GM21423 (cell line): ENCODE results near the gene AMBRA1.
A peak's percentile ranks its signal among the peaks of the same experiment; 100 is the strongest.

Source experiments
- ATAC-seq: cut with Tn5 transposase; IDR thresholded peaks from one replicate; pipeline ENCODE4 v1.9.1; 2021; ENCODE audit warnings: mild to moderate bottlenecking, moderate library complexity; ENCODE audit not compliant: unreplicated experiment

The AMBRA1 gene

DNA sequence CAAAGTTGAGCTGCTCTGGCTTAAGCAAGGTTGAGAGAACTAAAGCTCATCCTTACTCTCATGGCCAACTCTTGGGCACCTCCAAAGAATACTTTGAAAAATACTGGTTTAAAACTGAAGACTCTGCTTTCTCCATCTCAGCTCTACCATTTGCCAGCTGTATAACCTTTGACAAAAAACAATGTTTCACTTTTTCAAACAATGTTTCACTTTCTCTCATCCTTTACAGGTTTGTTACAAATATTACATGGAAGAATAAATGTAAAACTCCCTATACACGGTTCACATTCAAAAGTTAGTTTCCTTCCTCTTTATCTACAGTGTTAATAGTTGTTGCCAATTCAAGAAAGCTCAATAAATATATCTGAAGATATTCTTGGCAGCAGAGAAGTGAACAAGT, 19.2 kb downstream of the AMBRA1 start:
- no peak for ATAC-seq

DNA sequence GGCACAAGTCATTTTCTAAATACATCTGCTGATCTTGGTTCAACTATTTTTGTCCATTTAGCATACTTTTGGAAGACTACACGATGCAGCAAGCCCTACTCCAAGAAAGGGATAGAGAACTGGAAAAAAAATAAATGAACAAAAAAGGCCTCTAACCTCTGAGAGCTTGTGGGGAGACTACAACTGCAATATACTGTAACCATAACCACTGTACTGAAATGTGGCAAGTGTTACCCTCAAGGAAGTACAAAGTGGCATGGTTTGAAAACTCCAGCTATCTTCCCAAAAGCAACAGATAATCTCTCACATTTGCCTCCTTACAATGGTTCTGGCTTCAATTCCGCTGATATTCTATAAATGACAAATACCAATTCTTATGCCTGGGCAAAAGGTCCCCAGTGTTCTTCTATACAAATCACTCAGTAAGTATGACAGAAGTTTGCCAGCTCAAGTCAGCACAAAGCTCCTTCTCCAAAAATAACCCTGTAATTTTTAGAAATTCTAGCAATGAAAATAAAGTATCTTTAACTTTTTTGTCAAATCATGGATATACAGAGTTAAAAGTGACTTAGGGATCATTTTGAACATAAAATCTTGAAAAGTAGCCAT, 22.9 kb downstream of the AMBRA1 start:
- ATAC-seq, result no peak

DNA sequence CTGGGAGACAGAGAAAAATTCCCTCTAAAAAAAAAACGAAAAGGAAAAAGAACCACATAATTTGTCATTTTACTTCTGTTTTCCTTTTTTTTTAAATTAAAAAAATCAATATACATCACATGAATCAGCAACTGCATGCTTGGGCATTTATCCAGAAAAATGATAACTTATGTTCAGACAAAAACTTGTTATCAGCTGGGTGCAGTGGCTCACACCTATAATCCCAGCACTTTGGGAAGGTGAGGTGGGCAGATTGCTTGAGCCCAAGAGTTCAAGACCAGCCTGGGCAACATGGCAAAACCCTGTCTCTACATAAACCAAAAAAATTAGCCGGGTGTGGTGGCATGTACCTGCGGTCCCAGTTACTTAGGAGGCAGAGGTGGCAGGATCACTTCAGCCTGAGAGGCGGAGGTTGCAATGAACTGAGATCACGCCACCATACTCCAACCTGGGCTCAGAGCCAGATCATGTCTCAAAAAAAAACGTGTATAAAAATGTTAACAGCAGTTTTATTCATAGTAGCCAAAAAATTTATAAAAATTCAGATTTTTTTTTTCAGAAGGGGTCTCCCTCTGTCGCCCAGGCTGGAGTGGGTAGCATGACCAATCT, 28.5 kb downstream of the AMBRA1 start:
- ATAC-seq, result no peak

DNA sequence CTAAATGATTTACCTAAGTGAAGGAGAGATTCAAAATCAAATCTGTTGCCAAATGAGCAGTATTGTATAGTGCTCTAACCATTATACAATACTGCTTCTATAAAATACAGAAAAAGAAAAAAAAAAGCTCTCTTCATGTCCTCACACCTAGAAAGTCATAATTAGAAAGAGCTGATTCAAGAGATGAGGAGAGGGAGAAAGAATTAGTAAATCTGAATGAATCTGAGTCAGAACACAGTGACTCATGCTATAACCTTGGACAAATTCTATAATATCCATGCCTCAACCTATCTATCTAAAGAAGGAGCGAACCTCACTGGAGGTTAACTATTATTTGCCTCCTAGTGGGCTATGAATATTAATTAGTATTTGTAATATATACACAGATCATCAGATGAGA, 29.4 kb downstream of the AMBRA1 start:
- ATAC-seq, result no peak

DNA sequence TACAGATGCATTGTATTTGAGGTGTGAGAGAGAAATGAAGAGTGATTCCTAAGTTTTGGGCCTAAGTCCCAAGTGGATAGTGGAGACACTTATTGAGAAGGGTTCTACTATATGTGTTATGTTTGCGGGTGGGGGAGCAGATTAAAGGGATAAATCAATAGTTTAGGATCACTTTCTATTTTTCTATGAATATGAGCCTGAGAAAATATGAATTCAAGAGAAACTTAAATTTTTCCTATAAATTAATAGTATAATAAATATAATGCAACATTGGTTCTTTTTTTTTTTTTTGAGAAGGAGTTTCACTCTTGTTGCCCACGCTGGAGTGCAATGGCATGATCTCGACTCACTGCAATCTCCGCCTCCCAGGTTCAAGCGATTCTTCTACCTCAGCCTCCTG, 31.3 kb downstream of the AMBRA1 start:
- ATAC-seq, result no peak

DNA sequence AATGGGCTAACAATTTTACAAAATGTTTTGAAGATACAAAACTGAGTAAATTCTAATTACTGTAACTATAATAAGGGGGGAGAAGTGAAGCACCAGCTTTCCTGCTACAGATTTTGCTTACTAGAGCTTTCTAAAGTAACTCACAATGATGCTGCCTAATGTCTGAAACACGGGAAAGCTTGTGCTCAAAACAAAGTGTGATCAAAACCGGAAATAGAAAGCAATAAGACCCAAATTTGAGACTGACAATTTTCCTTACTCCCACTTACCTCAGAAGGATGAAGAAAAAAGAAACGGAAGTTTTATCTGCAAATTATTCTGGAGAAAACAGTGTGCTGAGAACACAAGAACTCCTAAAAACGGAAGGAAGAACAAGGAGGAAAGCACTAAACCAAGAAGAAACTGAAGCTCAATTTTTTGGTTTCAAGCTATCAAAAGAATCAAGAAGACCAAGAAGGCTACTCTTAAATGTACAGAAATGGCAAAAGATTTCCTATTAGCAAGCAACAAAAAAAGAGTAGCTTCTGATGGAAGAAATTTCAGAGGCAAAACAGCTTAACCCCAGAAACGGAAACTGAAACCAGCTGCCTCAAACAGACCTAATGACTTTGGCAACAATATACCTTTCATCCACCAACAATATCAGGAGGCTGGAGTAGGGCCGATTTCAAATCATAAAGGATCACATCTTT, 33.4 kb downstream of the AMBRA1 start:
- ATAC-seq, result no peak

DNA sequence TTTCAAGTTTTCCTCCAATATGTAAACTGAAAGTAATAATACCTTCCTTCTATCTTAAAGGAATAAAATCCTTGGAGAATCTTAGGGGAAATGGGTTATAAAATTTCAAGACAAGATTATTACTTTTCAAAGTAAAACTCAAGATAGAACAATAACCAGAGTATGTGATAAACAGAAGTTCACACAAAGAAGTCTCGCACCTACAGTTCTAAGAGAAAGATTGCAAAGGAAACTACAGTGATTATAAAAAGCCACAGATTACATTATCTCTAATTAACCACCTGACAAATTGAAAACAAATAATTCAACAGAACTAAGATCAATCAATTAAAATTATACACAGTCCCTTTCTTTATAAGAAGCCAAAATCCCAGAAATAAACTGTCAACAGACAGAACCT, 34.0 kb downstream of the AMBRA1 start:
- ATAC-seq, result no peak

DNA sequence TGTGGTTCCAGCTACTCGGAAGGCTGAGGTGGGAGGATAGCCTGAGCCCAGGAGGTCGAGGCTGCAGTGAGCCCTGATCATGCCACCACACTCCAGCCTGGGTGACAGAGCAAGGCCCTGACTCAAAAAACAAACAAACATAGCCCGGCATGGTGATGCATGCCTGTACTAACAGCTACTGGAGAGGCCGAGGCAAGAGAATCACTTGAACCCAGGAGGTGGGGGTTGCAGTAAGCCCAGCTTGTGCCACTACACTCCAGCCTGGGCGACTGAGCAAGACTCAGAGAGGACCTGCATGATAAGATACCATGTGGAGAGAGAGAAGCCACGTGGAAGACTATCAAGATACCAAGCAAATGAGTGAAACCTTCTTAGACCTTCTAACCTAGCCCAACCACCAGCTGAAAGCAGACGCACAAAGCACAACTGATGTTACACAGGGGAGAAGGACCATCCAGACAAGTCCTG, 36.1 kb downstream of the AMBRA1 start:
- ATAC-seq, result no peak

DNA sequence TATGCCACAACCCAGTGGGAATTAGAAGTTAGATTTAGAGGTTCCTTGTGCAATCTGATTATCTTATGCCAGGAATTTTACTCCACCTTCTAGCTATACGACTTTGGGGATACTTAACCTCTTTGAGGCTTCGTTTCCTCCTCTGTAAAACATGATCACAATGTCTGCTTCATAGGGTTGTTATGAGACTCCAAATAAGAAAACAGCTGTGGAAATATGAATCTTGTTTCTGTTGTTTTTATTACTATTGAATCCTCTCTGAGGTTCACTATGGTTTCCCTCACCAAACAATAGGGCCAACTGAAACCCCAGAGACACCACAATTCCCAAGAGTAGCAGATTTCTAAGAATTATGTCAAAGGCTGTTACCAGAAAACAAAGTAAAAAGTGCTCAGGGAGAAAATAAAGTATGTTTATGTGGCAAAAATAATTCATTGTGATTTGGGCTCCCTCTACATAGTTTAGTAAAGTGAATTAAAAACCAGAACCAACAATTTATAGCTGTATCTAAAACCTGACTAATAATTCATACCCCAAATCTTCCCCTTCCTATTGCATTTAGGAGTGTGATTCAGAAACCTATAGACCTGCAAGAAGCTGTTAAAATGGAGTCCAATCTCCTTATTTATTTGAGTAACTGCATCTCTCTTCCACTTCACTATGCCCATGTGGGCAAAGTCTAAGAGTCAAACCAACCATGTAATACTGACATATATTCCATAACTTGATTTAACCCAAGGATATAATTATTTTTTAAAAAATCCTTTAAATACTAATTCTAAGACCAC, 38.4 kb downstream of the AMBRA1 start:
- peak; percentile 48 for ATAC-seq

DNA sequence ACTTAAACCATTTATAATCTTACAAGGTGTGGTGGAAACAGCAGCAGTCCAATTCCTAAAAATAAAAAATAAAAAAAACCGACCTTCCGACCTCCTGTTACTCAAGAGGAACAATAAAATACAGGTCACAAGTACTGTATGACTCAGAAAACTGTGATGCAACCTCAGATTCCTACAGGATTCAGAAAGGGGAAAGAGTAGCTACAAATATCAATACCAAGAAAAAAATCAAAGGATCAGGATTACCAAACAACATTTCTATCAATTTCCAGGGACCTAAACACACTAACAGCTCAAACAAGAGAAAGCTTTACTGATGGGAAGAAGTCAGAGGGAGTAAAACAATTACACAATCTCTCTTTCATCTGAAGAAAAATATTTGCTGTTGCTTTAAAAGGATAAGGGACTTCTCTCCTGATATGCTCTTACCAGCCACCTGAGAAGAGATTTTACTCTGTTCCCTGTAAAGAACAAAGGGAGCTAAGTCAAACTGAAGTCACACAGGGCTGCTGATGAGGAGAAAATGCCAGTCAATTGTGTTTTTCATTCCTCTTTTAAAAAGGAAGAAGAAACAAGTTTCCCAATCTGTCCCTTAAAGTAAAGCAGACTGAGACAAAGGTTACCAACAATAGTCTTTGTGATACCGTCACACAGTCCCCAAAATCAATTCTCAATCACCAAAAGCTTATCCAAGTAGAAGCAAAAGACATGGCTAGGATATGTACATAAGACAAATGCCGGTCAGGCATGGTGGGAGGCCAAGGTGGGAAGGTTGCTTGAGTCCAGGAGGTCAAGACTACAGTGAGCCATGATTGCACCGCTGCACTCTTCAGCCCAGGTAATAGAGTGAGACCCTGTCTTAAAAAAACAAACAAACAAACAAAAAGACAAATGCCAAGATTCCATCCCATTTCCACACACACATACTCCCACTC, 39.3 kb downstream of the AMBRA1 start:
- ATAC-seq, result no peak

DNA sequence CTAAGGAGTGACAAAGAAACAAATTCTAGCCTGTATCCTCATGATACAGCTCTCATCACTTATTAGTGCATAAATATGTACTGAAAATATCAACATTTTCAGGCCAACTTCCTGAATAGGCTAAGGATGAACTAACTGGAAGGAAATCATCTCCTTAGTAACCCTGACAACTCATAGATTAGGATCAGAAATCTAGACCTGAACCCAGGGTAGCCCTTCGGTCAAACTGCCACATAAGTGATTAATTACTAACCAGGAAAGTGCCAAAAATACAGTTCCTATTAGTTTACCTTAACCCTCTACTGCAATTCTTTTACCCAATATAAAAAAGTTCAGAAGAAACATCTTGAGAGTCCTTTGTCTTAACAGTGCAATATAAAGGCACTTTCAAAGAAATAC, 40.0 kb downstream of the AMBRA1 start:
- ATAC-seq, result no peak

DNA sequence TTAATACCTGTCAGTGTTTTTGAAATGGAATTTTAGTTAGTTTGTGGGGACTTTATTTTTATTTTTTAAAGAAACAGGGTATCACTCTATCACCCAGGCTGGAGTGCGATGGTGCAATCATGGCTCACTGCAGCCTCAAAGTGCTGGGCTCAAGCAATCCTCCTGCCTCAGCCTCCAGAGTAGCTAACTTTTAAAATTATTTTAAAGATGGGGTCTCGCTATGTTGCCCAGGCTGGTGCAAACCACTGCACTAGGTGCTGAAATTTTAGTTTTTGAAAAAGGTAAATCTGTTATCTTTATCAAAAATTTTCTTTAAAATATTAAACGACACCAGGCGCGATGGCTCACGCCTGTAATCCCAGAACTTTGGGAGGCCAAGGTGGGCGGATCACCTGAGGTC, 42.6 kb downstream of the AMBRA1 start:
- no peak for ATAC-seq

DNA sequence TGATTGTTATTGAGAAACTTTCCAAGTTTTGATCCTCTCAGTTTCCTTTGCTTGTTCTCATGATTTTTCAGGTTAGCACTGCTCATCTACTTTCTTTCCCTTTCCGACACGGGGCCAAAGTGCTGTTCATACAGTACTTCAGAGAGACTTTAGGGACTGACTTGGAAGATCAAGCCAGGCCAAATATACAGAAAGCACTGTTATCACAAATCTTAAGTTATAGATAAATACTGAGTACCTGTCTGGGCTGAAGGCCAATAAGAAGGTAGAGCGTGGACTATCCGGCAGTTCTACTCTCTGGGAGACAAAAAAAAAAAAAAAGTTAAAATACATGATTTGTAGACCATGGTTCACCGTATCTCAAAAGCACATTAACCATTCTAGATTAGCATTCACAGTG, 46.2 kb downstream of the AMBRA1 start:
- no peak for ATAC-seq

DNA sequence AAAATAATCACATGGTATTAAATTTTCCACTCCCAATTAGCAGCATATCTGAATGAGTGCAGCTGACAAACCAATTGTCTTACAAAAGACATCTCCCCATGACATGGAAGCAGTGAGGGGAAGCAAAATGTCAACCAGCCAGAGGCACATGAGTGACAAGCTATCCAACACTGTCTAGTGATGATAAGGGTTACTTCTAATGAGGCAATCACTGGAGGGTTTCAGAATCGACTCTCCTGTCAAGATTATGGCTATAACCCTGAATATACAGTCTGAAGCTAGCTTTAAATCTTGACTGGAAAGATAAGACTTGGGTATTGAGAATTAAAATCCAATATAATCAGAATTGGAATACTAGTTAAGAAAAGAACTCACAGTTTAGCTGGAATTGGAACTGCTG, 50.3 kb downstream of the AMBRA1 start:
- no peak for ATAC-seq

DNA sequence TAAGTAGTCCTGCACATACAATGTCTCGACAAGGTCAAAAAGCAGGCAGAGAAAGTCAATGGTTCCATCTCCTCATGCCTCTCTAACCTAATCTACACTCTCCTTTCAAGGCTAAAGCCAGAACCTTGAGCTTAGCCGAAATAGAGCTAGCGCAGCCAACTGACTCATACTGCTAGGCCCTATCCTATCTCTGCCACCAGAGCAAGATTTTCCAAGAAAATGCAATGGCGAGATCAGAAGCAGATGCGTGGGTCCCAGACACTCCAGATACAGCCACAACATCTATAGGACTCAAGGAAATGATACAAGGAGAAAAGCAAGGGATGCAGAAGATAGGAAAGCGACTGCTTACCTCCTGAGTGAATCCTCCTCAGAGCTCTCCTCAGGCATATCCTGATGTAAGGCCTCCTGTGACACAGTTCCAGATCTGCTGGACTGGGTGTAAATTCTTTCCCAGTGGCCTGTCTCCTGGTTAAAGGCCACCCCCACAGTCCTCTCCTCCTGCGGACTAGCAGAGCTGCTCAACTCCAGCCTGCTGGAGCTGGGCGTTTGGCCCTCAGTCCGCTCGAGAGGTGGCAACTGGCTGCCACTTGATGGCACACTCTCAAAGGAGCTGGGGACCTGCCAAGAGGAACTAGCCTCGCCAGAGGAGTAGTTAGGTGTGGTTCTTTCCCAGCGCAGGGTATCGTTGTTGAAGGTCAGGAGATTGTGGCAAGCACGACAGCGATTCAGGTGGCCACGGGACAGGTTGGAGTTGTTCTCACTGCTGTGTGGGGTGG, 52.0 kb downstream of the AMBRA1 start:
- ATAC-seq, result no peak

DNA sequence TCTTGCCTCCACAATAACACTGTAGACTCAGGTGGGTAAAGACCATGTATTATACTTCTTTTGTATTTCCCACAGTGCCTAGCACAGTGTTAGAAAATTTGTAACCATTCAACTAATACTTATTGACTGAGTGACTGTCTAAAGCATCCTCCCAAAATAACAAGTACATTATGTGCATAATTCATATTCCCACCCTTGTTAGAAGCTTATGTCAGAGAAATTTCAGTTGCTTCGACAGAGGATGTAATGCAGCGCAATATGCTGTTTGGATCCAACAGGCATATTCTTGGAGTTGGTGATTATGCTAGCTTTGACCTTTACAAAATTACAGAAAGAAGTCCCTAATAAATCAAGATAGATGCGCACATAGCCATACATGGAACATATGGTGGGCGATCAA, 53.0 kb downstream of the AMBRA1 start:
- no peak for ATAC-seq

DNA sequence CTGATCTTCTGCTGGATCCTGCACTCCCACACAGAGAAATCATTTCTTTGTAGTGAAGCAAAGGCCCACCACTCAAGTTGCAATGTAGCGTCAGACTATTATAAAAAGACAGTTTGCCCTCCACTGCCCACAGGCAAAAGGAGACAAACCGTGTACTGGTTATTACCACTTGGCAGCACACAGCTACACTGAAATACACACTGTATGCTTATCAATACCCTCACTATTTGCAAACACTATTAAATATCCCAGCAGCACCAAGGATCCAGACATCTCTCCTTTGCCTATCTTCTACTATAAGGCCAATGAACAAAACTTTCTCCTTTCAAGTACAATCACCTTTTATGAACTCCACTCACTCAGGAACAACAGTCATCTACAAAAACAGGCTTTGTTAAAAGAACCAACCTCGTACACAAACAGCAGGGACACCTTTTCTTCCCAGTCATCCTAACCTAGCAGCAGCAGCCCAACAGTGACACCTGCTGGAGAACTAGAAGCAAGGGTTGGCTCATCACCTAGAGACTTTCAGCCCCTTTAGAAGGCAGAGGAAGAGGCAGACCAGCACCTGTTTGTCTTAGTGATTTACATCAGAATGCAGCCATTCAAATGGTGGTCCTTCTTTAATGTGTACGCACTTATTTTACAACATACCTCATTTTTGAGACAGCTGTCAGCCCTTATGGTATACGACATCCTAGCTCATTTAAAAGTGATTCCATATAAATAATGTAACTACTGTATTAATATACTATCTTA, 56.1 kb downstream of the AMBRA1 start:
- ATAC-seq, result no peak

DNA sequence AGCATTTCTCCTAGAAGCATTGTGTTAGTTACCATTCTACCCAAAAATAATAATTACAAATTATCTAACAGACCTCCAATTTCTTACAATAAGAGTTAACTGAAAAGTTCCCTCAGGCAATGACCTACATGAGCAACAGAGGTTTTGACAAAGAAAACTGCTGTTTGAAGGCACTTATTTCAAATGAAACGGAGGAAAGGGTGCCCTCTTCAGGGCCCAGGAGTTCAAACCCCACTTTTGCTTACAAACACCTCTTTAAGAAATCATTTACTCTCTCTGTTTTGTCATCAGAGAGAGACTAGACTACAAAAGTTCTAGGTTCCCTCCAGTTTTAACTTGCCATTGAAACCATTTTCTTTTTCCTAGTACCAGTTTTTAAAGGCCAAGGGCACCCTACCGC, 56.7 kb downstream of the AMBRA1 start:
- ATAC-seq, result no peak

DNA sequence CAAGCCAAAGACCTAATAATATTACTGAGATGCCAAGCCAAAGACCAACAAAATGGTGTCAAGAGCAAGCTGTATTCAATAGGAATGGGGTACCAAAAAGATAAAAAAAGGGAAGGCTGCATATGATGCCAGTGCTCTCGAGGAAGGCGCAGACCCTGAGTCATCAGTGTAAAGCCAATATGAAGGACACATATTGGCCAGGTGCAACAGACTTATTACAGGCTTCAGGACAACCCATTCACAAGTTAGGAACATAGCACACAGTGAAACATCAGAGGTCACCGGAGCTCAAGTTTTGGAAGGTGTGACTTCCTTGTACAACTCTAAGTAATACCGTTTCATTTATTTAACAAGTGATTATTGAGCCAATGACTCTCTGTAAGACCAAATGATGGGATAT, 58.1 kb downstream of the AMBRA1 start:
- ATAC-seq, result no peak
